Lung (tissue), 12 donors: ENCODE data around the gene SHISA6. TPM values are rescaled to one million over a fixed set of nuclear protein-coding genes. Genes with fewer than 3 reads are reported as not detected.

ENCODE experiments used
- ATAC-seq: fragments of 200-7000 bp; cut with Tn5 transposase; one replicate; pipeline ENCODE4 v1.9.1; 2020; ENCODE audit warnings: moderate number of reproducible peaks; ENCODE audit not compliant: insufficient read depth, low FRiP score
- DNase-seq, 3 donors: peaks; one replicate each; pipeline ENCODE4 v3.0.0-alpha.2; 2013 to 2017
- H3K27ac ChIP-seq, 2 donors: one replicate each; pipeline ENCODE4 v1.5.1; 2013; ENCODE audit warnings: mild to moderate bottlenecking in 2 of 2, moderate library complexity in 2 of 2, control low read depth in 1 of 2, inconsistent platforms in 1 of 2, low read depth in 1 of 2, low read length in 1 of 2
- H3K27me3 ChIP-seq, 3 donors: one replicate each; pipeline ENCODE4 v1.5.1; 2013; ENCODE audit warnings: low read length in 2 of 3; ENCODE audit not compliant: control insufficient read depth in 3 of 3, insufficient read depth in 3 of 3
- H3K36me3 ChIP-seq, 4 donors: one replicate each; pipeline ENCODE4 v1.5.1; 2013; ENCODE audit warnings: low read length in 4 of 4, mild to moderate bottlenecking in 1 of 4, moderate library complexity in 1 of 4; ENCODE audit not compliant: control insufficient read depth in 4 of 4, insufficient read depth in 4 of 4
- H3K4me1 ChIP-seq, 5 donors: one replicate each; pipeline ENCODE4 v1.5.1; 2013; ENCODE audit warnings: low read length in 5 of 5, mild to moderate bottlenecking in 2 of 5, moderate library complexity in 1 of 5; ENCODE audit not compliant: control insufficient read depth in 5 of 5, insufficient read depth in 5 of 5
- H3K4me3 ChIP-seq: one replicate; pipeline ENCODE4 v1.5.1; 2013; ENCODE audit warnings: mild to moderate bottlenecking, control low read depth, moderate library complexity
- H3K9ac ChIP-seq, 2 donors: one replicate each; pipeline ENCODE4 v1.5.1; 2013; ENCODE audit warnings: low read length in 2 of 2, control low read depth in 1 of 2; ENCODE audit not compliant: insufficient read depth in 1 of 2
- H3K9me3 ChIP-seq, 4 donors: one replicate each; pipeline ENCODE4 v1.5.1; 2013; ENCODE audit warnings: low read length in 3 of 4, mild to moderate bottlenecking in 1 of 4, moderate library complexity in 1 of 4; ENCODE audit not compliant: control insufficient read depth in 4 of 4, insufficient read depth in 3 of 4
- WGBS, 2 donors: extraction: QIAGEN DNeasy Blood & Tissue Kit; methylation state at CpG; one replicate each; pipeline ENCODE4 v1.1.7; 2013; 5-methylcytosine and 5-hydroxymethylcytosine counted together
- polyA plus RNA-seq, 2 donors: library from polyadenylated mRNA; stranded (reverse); fragments of 200-250 nt; gene quantifications; one replicate each; pipeline ENCODE4 v1.2.1, GENCODE V29; 2013
- total RNA-seq, 2 donors: library from RNA; depleted of rRNA in 1 of 2; stranded (reverse); fragments of >200 nt in 1 of 2; gene quantifications; one replicate each; pipeline ENCODE4 v1.2.1, GENCODE V29; 2014 to 2021
- TF ChIP-seq, protein P1 (sequence below): IDR thresholded peaks from 2 replicates; pipeline ENCODE4 v1.5.1; 2012; ENCODE audit warnings: mild to moderate bottlenecking; ENCODE audit errors: control extremely low read depth, extremely low read depth
- donor health status: control.
- donor health status: control.
- donor health status: Bipolar disorder and iron deficiency.
- donor health status: healthy.
- donor health status: DM: yes; HTN: yes; CAD: no.

Gene SHISA6
- total and polyA plus RNA-seq, 4 donors, result 0.03 to 0.34 (median 0.11) TPM

DNA sequence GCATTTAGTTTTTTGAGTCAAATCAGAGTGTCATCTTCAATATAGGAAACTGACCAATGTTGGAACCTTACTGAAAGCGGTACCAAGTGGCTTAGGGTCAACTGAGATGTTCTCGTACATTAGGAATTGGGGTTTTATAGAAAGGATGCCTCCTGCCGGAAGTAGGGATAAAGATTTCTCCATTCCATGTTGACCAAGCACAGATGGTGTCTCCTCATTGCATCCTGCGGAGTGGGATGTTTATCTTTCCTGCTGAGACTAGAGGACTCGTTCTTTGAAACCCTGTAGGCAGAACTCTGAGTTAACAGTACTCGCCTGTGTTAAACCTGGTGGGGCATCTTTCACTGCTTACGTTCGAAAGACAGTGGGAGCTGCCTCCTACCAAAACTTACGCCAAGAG, 1.4 kb downstream of the SHISA6 start:
- peaks cover 0 to 5% (median 3%) of the 10 kb centered on the region in 5 donors for H3K4me1 ChIP-seq
- H3K27ac ChIP-seq, result no peak overlapping the region
- TF ChIP-seq, protein P1, sequence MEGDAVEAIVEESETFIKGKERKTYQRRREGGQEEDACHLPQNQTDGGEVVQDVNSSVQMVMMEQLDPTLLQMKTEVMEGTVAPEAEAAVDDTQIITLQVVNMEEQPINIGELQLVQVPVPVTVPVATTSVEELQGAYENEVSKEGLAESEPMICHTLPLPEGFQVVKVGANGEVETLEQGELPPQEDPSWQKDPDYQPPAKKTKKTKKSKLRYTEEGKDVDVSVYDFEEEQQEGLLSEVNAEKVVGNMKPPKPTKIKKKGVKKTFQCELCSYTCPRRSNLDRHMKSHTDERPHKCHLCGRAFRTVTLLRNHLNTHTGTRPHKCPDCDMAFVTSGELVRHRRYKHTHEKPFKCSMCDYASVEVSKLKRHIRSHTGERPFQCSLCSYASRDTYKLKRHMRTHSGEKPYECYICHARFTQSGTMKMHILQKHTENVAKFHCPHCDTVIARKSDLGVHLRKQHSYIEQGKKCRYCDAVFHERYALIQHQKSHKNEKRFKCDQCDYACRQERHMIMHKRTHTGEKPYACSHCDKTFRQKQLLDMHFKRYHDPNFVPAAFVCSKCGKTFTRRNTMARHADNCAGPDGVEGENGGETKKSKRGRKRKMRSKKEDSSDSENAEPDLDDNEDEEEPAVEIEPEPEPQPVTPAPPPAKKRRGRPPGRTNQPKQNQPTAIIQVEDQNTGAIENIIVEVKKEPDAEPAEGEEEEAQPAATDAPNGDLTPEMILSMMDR, result no peak
- no peaks in the 10 kb centered on the region for H3K36me3 ChIP-seq
- DNase-seq (no peak), ATAC-seq (no peak)
- peaks cover 0 to 4% (median 0%) of the 10 kb centered on the region in 4 donors for H3K9me3 ChIP-seq
- WGBS, 2 donors, result 33 to 47% methylated on average over 9 of the region's 9 CpGs
- no peak overlapping the region for H3K4me3 ChIP-seq
- peaks cover 21 to 73% (median 72%) of the 10 kb centered on the region in 3 donors for H3K27me3 ChIP-seq
- H3K9ac ChIP-seq, result no peak overlapping the region

DNA sequence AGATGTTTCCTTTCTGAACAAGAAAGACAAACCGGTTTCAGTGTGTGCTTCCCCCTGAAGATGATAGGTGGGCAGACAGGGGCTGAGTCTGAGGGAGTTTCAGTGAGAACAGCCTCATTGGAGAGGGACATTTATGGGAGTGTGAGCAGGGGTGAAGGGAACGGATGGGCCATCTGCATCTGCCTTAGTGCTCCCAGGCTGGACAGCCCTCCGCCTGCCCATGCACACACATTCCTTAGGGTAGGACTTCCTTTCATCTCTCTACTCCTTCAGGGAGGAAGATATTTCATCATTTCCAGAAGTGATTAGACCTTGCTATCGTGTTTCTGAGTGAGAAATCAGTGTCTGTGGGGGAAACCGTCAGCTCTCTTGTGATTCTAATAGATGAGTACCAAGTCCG, 3.8 kb downstream of the SHISA6 start:
- 26 to 40% methylated on average over 6 of the region's 6 CpGs for WGBS, 2 donors
- ATAC-seq, result no peak
- DNase-seq, result no peak
- TF ChIP-seq, protein P1, result no peak
- no peak overlapping the region for H3K9ac ChIP-seq
- H3K27me3 ChIP-seq, result peaks cover 21 to 55% (median 53%) of the 10 kb centered on the region in 3 donors
- H3K27ac ChIP-seq, result peak overlapping the region in 1 of 2 donors; percentile 40
- peaks cover 0 to 5% (median 3%) of the 10 kb centered on the region in 5 donors for H3K4me1 ChIP-seq
- H3K36me3 ChIP-seq, result no peaks in the 10 kb centered on the region
- H3K4me3 ChIP-seq, result no peak overlapping the region
- H3K9me3 ChIP-seq, result peaks cover 0 to 4% (median 0%) of the 10 kb centered on the region in 4 donors

DNA sequence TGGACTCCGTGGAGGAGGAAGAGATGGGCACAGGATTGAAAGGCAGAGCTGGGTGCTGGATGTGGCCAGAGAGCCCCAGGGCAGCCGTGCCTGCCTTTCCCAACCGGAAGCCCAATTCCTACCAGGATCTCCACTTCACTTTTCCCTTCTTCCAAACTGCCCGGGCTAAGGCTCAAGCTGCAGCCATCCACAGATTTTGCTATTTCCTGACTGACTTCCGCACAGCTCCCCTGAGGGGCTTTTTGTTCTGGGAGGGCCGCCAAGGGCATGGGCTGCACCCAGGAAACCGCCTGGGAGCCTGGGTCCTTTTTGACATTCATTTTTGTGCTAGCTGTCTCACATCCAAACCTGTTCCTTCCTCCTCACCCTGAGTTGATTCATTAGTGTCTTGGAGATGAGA, 4.2 kb downstream of the SHISA6 start:
- H3K4me1 ChIP-seq, result peaks cover 0 to 5% (median 0%) of the 10 kb centered on the region in 5 donors
- peaks cover 0 to 4% (median 0%) of the 10 kb centered on the region in 4 donors for H3K9me3 ChIP-seq
- 45 to 56% methylated on average over 7 of the region's 7 CpGs for WGBS, 2 donors
- no peak overlapping the region for H3K9ac ChIP-seq
- peak overlapping the region in 1 of 2 donors; percentile 40 for H3K27ac ChIP-seq
- TF ChIP-seq, protein P1, result no peak
- H3K27me3 ChIP-seq, result peaks cover 20 to 51% (median 51%) of the 10 kb centered on the region in 3 donors
- no peak overlapping the region for H3K4me3 ChIP-seq
- ATAC-seq (no peak), DNase-seq (no peak)
- H3K36me3 ChIP-seq, result no peaks in the 10 kb centered on the region

DNA sequence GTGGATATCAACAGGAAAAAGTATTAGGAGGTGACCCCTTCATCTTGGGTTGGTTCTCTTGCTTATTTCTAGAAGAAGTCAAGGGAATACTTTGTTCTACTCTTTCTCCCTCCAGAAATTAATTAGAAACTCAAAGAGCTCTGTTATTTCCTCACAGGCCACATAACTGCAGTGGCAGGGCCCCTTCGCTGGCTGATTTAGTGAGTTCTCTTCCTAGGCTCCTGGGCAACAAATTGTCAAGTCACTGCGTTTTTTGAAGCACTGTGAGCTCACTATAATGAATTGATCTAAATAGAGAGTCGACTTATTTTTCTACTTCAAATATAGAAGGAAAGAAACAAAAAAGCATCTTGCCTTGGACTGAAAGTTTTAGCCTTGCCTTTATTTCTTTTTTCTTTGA, 4.8 kb downstream of the SHISA6 start:
- no peak overlapping the region for H3K9ac ChIP-seq
- peaks cover 0 to 4% (median 0%) of the 10 kb centered on the region in 4 donors for H3K9me3 ChIP-seq
- peaks cover 0 to 5% (median 0%) of the 10 kb centered on the region in 5 donors for H3K4me1 ChIP-seq
- TF ChIP-seq, protein P1, result no peak
- ATAC-seq (no peak), DNase-seq (no peak)
- H3K4me3 ChIP-seq, result no peak overlapping the region
- H3K27ac ChIP-seq, result no peak overlapping the region
- peaks cover 14 to 51% (median 50%) of the 10 kb centered on the region in 3 donors for H3K27me3 ChIP-seq
- WGBS, 2 donors, result 79 to 80% methylated on average over 3 of the region's 3 CpGs
- H3K36me3 ChIP-seq, result no peaks in the 10 kb centered on the region
